Activated naive CD8-positive, alpha-beta T cell treated with anti-CD3 and anti-CD28 coated beads for 36 hours (primary cell): ENCODE data around the gene C17orf114. TPM values are rescaled to one million over a fixed set of nuclear protein-coding genes. Genes with fewer than 3 reads are reported as not detected.

Experiments
- total RNA-seq, 2 experiments: library from RNA; stranded (reverse); gene quantifications; one replicate each; pipeline ENCODE4 v1.2.3, GENCODE V29; 2021

C17orf114 gene

Other genes starting within 250 kb of the C17orf114 start
- 100 to 1,000 TPM; 174 to 176 TPM for gene MYBBP1A, start 246.9 kb downstream of the C17orf114 start, total RNA-seq
- not detected for gene GGT6, start 241.8 kb downstream of the C17orf114 start, total RNA-seq
- gene SMTNL2, start 217.8 kb downstream of the C17orf114 start, total RNA-seq = not detected
- under 1 TPM; 0.18 to 0.25 TPM for gene ALOX15, start 160.7 kb downstream of the C17orf114 start, total RNA-seq
- 100 to 1,000 TPM; 110 to 122 TPM for gene PELP1, start 98.2 kb downstream of the C17orf114 start, total RNA-seq
- gene ARRB2, start 91.7 kb downstream of the C17orf114 start, total RNA-seq = 100 to 1,000 TPM; 161 to 170 TPM
- gene MED11, start 70.9 kb downstream of the C17orf114 start, total RNA-seq = 10 to 100 TPM; 18.3 to 21.0 TPM
- gene ZMYND15, start 62.5 kb downstream of the C17orf114 start, total RNA-seq = not detected
- gene CXCL16, start 62.4 kb downstream of the C17orf114 start, total RNA-seq = 1 to 10 TPM; 2.0 to 3.3 TPM
- not detected for gene TM4SF5, start 30.4 kb downstream of the C17orf114 start, total RNA-seq
- gene VMO1, start 16.0 kb downstream of the C17orf114 start, total RNA-seq = not detected
- gene GLTPD2, start 13.4 kb downstream of the C17orf114 start, total RNA-seq = not detected
- gene PSMB6, start 6.2 kb downstream of the C17orf114 start, total RNA-seq = 100 to 1,000 TPM; 146 to 154 TPM
- 1 to 10 TPM; 4.2 to 5.4 TPM for gene PLD2, start 4.8 kb upstream of the C17orf114 start, total RNA-seq
- gene MINK1, start 31.0 kb upstream of the C17orf114 start, total RNA-seq = 10 to 100 TPM; 34.7 to 37.7 TPM
- gene C17orf107, start 97.2 kb upstream of the C17orf114 start, total RNA-seq = 1 to 10 TPM; 2.2 to 2.3 TPM
- gene CHRNE, start 100.8 kb upstream of the C17orf114 start, total RNA-seq = under 1 TPM; 0.42 to 0.47 TPM
- gene GP1BA, start 129.9 kb upstream of the C17orf114 start, total RNA-seq = not detected
- gene SLC25A11, start 137.7 kb upstream of the C17orf114 start, total RNA-seq = 10 to 100 TPM; 80.9 to 89.3 TPM
- gene RNF167, start 137.9 kb upstream of the C17orf114 start, total RNA-seq = 100 to 1,000 TPM; 165 to 166 TPM
- 1,000 to 10,000 TPM; 1,791 to 1,802 TPM for gene PFN1, start 146.2 kb upstream of the C17orf114 start, total RNA-seq
- 10 to 100 TPM; 27.8 to 30.7 TPM for gene ENO3, start 148.8 kb upstream of the C17orf114 start, total RNA-seq
- 10 to 100 TPM; 62.2 to 63.6 TPM for gene SPAG7, start 165.5 kb upstream of the C17orf114 start, total RNA-seq
- gene CAMTA2, start 185.3 kb upstream of the C17orf114 start, total RNA-seq = 100 to 1,000 TPM; 107 to 108 TPM
- under 1 TPM; 0.29 to 0.36 TPM for gene INCA1, start 195.2 kb upstream of the C17orf114 start, total RNA-seq
- 10 to 100 TPM; 49.9 to 51.1 TPM for gene KIF1C, start 195.6 kb upstream of the C17orf114 start, total RNA-seq
- gene SLC52A1, start 233.1 kb upstream of the C17orf114 start, total RNA-seq = not detected